PFSK-1 (cell line): Measurements from ENCODE around the gene TMEM128.

Source experiments
- FOXP2 ChIP-seq: optimal IDR thresholded peaks from 2 replicates; pipeline ENCODE3; 2011; ENCODE audit warnings: borderline replicate concordance, control low read depth, inconsistent platforms; ENCODE audit not compliant: insufficient read depth; ENCODE audit errors: extremely low read length, extremely low read depth
- POLR2AphosphoS5 ChIP-seq: IDR thresholded peaks from 2 replicates; pipeline ENCODE4 v1.6.1; 2012; ENCODE audit warnings: low read depth, mild to moderate bottlenecking, control low read depth, low read length, moderate library complexity
- SIN3A ChIP-seq: IDR thresholded peaks from 2 replicates; pipeline ENCODE4 v1.6.1; 2012; ENCODE audit warnings: mild to moderate bottlenecking, low read length, moderate library complexity, borderline replicate concordance; ENCODE audit not compliant: insufficient read depth
- TAF1 ChIP-seq: IDR thresholded peaks from 2 replicates; pipeline ENCODE4 v1.6.1; 2012; ENCODE audit warnings: low read length, control low read depth, borderline replicate concordance; ENCODE audit not compliant: insufficient read depth
- TF ChIP-seq, protein P1 (sequence below), 2 experiments: IDR thresholded peaks; 2 replicates each; pipeline versions ENCODE4 v1.6.1 to v1.8.0; 2011 to 2012; ENCODE audit warnings: low read depth in 2 of 2, low read length in 2 of 2, control low read depth in 1 of 2, inconsistent platforms in 1 of 2, mild to moderate bottlenecking in 1 of 2, moderate library complexity in 1 of 2; ENCODE audit not compliant: insufficient read depth in 1 of 2

The TMEM128 gene

DNA sequence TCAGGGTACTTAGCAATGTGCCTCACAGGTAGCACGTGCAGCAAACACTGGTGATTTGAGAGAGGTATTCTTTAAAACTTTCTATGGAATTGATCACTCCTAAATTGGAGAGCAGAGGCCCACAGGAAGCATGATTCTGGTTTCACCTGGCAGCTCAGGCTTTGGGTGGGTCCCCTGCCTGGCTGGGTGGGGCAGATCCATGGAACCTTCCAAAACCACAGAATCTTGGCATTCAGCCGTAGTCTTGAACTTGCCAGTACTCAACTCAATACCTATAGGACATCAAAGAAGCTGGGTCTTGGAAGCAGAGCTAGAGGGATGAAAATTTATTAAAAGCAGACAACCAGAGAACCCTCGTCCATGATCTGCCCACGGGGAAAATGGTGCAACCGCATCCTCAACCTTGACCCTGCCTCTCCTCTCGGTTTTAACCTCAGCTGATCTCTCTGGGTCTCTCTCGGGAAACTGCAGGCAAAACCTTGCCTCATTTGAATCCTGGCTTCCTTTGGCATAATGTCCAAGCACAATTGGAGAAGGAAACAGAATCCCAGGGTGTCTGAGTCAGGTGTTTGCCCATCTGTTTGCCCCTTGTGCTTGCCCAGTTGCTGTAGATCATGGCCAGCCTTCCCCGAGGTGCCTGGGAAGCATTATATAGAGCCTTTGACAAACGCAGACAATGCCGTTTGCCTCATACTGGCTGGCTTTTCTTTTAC lies 44.2 kb downstream of the TMEM128 start:
- TF ChIP-seq POLR2AphosphoS5 (no peak), TAF1 (no peak), SIN3A (no peak), FOXP2 (no peak)
- TF ChIP-seq, protein P1, sequence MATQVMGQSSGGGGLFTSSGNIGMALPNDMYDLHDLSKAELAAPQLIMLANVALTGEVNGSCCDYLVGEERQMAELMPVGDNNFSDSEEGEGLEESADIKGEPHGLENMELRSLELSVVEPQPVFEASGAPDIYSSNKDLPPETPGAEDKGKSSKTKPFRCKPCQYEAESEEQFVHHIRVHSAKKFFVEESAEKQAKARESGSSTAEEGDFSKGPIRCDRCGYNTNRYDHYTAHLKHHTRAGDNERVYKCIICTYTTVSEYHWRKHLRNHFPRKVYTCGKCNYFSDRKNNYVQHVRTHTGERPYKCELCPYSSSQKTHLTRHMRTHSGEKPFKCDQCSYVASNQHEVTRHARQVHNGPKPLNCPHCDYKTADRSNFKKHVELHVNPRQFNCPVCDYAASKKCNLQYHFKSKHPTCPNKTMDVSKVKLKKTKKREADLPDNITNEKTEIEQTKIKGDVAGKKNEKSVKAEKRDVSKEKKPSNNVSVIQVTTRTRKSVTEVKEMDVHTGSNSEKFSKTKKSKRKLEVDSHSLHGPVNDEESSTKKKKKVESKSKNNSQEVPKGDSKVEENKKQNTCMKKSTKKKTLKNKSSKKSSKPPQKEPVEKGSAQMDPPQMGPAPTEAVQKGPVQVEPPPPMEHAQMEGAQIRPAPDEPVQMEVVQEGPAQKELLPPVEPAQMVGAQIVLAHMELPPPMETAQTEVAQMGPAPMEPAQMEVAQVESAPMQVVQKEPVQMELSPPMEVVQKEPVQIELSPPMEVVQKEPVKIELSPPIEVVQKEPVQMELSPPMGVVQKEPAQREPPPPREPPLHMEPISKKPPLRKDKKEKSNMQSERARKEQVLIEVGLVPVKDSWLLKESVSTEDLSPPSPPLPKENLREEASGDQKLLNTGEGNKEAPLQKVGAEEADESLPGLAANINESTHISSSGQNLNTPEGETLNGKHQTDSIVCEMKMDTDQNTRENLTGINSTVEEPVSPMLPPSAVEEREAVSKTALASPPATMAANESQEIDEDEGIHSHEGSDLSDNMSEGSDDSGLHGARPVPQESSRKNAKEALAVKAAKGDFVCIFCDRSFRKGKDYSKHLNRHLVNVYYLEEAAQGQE (IDR thresholded peaks at IDR 0.05; ENCODE audit: insufficient read depth in 1 of 2, low read depth in 2 of 2, low read length in 2 of 2), result no peak

DNA sequence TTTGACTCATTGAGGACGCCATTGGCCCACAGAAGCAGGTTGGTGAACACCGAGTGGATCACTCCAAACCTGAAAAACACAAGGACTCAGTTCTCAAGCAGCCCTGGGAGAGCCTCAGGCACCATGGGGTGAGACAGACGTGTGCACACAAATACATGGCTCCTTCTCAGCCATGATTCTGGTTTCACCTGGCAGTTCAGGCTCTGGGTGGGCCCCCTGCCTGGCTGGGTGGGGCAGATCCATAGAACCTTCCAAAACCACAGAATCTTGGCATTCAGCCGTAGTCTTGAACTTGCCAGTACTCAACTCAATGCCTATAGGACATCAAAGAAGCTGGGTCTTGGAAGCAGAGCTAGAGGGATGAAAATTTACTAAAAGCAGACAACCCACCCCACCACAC lies 45.5 kb downstream of the TMEM128 start:
- TF ChIP-seq TAF1, result no peak
- no peak for TF ChIP-seq SIN3A
- no peak for TF ChIP-seq FOXP2
- TF ChIP-seq, protein P1 (IDR thresholded peaks at IDR 0.05; ENCODE audit: insufficient read depth in 1 of 2, low read depth in 2 of 2, low read length in 2 of 2), result no peak

DNA sequence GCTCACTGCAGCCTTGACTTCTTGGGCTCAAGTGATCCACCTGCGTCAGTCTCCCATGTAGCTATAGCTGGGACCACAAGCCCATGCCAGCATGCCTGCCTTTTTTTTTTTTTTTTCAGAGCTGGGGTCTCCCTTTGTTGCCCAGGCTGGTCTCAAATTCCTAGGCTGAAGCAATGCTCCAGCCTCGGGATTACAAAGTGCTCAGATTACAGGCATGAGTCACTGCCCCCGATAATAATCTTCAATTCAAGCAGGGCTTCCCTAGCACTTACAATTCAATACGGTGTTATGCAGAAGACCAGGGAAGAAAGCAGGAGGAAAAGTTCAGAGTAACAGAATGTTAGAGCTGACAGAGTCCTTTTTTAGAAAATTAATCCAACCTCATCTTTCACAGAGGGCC lies 47.4 kb downstream of the TMEM128 start:
- TF ChIP-seq, protein P1 (IDR thresholded peaks at IDR 0.05; ENCODE audit: insufficient read depth in 1 of 2, low read depth in 2 of 2, low read length in 2 of 2), result no peak
- TF ChIP-seq FOXP2 (no peak), SIN3A (no peak), POLR2AphosphoS5 (no peak), TAF1 (no peak)

DNA sequence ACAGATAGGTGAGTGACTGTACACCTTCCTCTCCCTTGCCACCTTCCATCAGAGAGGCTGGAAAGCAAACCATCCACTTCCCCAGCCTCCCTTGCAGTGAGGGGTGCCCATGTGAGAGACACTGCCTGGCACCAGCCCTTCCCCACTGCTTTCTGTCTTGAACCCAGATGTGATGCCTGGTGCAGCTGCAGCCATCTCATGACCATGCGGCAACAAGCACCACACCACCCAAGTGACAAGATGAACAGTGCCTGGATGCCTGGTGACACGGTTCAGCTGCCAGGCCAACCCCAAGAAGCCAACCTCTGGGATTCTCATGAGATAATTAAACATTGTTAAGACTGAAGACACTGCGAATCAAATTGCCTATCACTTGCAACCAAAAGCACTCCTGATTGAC lies 52.7 kb downstream of the TMEM128 start:
- no peak for TF ChIP-seq FOXP2
- TF ChIP-seq, protein P1 (IDR thresholded peaks at IDR 0.05; ENCODE audit: insufficient read depth in 1 of 2, low read depth in 2 of 2, low read length in 2 of 2), result no peak
- no peak for TF ChIP-seq SIN3A
- no peak for TF ChIP-seq TAF1
- no peak for TF ChIP-seq POLR2AphosphoS5
